Effector memory CD8-positive, alpha-beta T cell (primary cell): Measurements from ENCODE around the gene NCOA5.
A peak's percentile ranks its signal among the peaks of the same experiment; 100 is the strongest.

ENCODE experiments used
- ATAC-seq: fragments of 150-1000 bp; cut with Tn5 transposase; replicated peaks from 2 replicates; pipeline ENCODE4 v1.10.0; 2021; ENCODE audit warnings: mild to moderate bottlenecking, moderate library complexity
- DNase-seq, 3 experiments: peaks; one replicate each; pipeline ENCODE4 v3.0.0; 2021
- H3K27ac Mint-ChIP-seq, 2 donors: one replicate each; pipeline ENCODE4 v1.8.0; 2022; ENCODE audit warnings: mild to moderate bottlenecking in 2 of 2, mixed read lengths in 2 of 2, moderate library complexity in 2 of 2
- H3K27me3 Mint-ChIP-seq, 2 donors: one replicate each; pipeline ENCODE4 v1.8.0; 2022; ENCODE audit warnings: mixed read lengths in 2 of 2
- H3K36me3 Mint-ChIP-seq: one replicate; pipeline ENCODE4 v1.8.0; 2022; ENCODE audit warnings: mild to moderate bottlenecking, moderate library complexity, mixed read lengths; ENCODE audit not compliant: insufficient read depth
- H3K4me1 Mint-ChIP-seq, 2 donors: one replicate each; pipeline ENCODE4 v1.8.0; 2022; ENCODE audit warnings: low read depth in 2 of 2, mixed read lengths in 2 of 2
- H3K4me3 Mint-ChIP-seq, 2 donors: one replicate each; pipeline ENCODE4 v1.8.0; 2022; ENCODE audit warnings: mild to moderate bottlenecking in 2 of 2, mixed read lengths in 2 of 2, moderate library complexity in 2 of 2
- H3K9me3 Mint-ChIP-seq, 2 donors: one replicate each; pipeline ENCODE4 v1.8.0; 2022; ENCODE audit warnings: mixed read lengths in 2 of 2

NCOA5 gene

DNA sequence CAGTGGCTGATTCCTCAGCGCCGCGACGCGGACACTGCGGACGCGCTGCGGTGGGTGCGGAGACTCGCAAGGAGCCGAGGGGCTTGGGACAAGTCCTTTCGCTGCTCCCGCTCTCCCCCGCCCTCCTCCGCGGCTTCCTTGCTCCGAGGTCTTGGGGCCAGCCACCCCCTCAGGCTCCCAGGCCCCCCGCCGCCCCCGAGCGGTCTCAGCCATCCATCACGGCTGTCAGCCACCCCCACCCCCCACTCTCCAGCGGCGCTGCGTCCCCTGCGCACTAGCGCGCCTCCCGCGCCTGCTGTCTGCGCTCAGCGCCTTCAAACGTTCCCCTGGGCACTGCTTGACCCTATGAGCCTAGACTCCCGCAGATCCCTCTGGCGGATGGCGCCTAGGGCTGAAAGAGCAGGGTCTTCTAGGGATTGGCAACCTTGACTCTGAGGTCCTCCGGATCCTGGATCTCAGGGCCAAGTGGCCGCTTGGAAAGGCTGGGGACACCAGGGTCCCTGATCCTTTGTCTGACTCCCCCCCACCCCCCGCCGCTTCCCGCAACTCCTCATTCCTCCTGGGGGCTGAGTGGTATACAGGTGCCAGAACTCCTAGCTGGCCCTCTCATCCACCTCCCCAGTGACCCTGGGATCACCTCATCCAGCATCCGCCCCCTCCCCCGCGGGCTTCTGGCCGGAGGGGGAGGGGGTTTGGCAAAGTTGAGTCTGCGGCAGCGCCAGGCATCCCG is 59.3 kb downstream of the NCOA5 start:
- H3K4me1 Mint-ChIP-seq = peaks cover 0 to 2% of the 10 kb centered on the region in 2 donors

DNA sequence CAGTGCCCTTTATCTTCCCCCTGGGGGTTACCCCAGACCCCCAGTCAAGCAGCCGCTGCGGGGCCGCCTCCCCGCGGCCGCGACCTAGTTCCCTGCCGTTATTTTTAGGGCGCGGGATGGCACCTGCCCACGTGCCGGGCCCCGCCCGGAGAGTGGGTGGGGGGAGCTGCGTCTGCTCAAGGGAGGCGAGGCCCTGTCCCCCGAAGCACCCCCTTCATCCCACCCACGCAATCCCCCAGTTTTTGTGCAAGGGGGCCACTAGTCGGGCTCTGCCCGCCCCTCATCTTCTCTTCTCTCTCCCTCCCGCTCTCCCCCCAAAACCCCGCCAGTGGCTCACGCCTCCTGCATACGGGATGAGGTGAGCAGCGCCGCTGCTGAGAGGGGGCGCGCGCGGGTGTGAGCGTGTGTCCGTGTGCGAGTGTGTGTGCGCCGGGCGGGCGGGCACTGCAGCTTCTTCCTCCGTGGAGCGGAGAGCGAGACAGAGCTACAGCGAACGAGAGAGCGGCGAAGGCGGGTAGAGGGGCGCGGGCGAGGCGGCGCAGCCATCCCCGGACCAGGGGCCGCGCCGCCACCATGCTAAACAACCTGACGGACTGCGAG is 60.9 kb downstream of the NCOA5 start, which contains the start of gene SLC12A5:
Gene SLC12A5, plus strand, starts transcription at position 444 of the 600 bp plus-strand sequence. Its CDS starts 130 bp downstream, at position 574.
- ATAC-seq (no peak), DNase-seq (no peak)
- H3K27me3 Mint-ChIP-seq = peaks cover 82 to 96% of the 10 kb centered on the region in 2 donors
- no peaks in the 10 kb centered on the region for H3K9me3 Mint-ChIP-seq
- H3K4me1 Mint-ChIP-seq = peaks cover 0 to 2% of the 10 kb centered on the region in 2 donors
- H3K4me3 Mint-ChIP-seq = no peak within 1 kb of the TSS
- H3K27ac Mint-ChIP-seq = no peak within 1 kb of the TSS
- peaks cover 4% of the 10 kb centered on the region for H3K36me3 Mint-ChIP-seq

More for the DNA sequence above, 59.3 kb downstream of the NCOA5 start:
- H3K4me3 Mint-ChIP-seq = no peak overlapping the region
- peaks cover 80 to 96% of the 10 kb centered on the region in 2 donors for H3K27me3 Mint-ChIP-seq
- ATAC-seq (no peak), DNase-seq (no peak)
- no peak overlapping the region for H3K27ac Mint-ChIP-seq
- no peaks in the 10 kb centered on the region for H3K9me3 Mint-ChIP-seq
- H3K36me3 Mint-ChIP-seq = peaks cover 4% of the 10 kb centered on the region

DNA sequence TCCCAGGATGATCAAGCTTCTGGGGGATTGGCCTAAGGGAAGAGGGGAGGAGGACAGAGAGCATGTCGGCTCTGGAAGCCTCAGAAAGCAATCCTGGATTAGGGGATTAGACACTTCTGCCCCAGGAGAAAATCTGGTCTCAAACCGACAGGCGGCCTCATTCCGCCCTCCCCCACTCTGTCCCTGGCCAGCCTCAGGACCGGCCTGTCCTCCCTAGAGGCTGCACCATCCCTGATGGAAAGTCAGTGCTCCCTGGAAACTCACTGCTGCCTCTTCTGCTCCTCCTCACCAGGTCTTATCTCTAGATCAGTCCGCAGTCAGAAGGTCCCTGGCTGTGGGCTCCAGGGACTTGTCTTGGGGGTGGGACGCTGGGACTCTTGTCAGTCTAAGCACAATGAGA is 61.7 kb downstream of the NCOA5 start:
- no peak for ATAC-seq
- Mint-ChIP-seq H3K27ac (no peak overlapping the region), H3K36me3 (peaks cover 4% of the 10 kb centered on the region), H3K4me1 (peaks cover 6 to 7% of the 10 kb centered on the region in 2 donors), H3K4me3 (no peak overlapping the region), H3K27me3 (peaks cover 82 to 96% of the 10 kb centered on the region in 2 donors), H3K9me3 (no peaks in the 10 kb centered on the region)
- DNase-seq = no peak

DNA sequence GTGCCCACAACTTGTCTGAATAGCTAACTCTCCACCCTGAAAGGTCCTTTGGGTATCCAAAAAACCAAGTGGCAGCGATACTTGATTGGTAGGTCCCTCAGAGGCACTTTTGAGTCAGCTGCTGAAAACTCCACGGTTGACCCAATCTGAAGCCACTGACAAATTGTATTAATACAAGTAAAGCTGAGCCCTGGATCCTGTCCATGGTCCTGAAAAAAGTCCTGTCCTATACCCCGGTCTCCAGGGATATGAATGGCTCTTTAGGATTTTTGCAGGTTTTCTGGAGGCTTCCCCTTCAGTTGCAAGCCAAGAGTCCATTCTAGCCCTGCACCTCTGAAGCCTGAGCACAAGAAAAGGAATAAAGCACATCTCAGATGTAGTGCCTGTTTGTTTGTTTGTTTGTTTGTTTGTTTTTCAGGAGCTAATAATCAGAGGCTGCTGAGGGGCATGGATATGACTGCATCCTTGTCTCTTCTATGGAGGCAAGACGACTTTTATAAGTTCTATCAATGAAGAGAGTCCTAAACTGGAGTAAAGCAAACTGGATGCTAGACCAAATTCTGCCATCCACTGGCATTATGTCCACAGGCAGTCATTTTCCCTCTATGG is 62.4 kb downstream of the NCOA5 start:
- peaks cover 4% of the 10 kb centered on the region for H3K36me3 Mint-ChIP-seq
- no peak for ATAC-seq

DNA sequence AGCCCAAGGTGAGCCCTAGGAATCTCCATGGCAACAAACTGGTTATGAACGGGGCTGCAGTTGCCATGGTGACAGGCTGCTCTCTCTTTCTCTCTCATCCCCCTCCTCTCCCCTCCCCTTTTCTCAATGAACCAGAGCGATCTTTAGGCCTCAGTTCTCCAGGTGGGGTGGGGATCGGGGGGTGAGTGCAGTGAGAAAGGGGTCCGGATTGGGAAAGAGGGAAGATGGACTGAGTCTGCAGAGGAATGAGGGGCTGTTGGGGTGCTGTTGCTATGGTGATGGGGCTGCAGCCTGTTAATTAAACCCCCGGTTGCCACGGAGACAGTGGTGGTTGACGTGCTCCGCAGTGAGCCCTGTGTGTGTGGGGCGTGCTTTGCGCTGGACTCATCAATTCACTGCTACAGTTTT is 64.4 kb downstream of the NCOA5 start:
- Mint-ChIP-seq H3K27me3 (peaks cover 70 to 96% of the 10 kb centered on the region in 2 donors), H3K27ac (no peak overlapping the region)
- ATAC-seq = no peak

More for the DNA sequence above, 62.4 kb downstream of the NCOA5 start:
- peaks cover 6 to 11% of the 10 kb centered on the region in 2 donors for H3K4me1 Mint-ChIP-seq
- H3K4me3 Mint-ChIP-seq = no peak overlapping the region
- peak in 2 of 3 experiments; percentile 26 to 39 for DNase-seq
- H3K27ac Mint-ChIP-seq = no peak overlapping the region
- peaks cover 75 to 96% of the 10 kb centered on the region in 2 donors for H3K27me3 Mint-ChIP-seq
- H3K9me3 Mint-ChIP-seq = no peaks in the 10 kb centered on the region

DNA sequence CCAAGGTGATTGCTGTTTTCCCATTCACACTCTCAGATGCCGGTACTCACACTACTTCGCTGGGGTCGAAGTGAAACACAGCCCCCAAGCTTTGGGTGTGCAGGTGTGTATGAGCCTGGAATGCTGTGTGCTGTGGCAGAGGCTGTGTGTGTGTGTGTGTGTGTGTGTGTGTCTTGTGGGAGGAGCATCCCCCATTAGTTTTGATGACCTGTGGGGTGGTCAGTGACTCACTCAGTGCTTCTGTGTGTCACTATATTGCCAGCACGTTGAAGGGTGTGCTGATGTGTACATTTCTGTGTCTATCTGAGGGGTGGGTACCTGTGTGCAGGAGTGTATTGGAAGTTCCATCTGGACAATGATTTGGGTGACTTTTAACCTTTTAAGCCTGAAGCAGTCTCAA is 65.8 kb downstream of the NCOA5 start:
- Mint-ChIP-seq H3K27ac (no peak overlapping the region), H3K4me1 (peaks cover 10 to 17% of the 10 kb centered on the region in 2 donors), H3K9me3 (no peaks in the 10 kb centered on the region), H3K36me3 (no peaks in the 10 kb centered on the region), H3K4me3 (peak overlapping the region in 1 of 2 donors; percentile 77), H3K27me3 (peaks cover 58 to 90% of the 10 kb centered on the region in 2 donors)
- DNase-seq (no peak), ATAC-seq (no peak)

More for the DNA sequence above, 64.4 kb downstream of the NCOA5 start:
- H3K4me3 Mint-ChIP-seq = no peak overlapping the region
- H3K9me3 Mint-ChIP-seq = no peaks in the 10 kb centered on the region
- DNase-seq = no peak
- peaks cover 4% of the 10 kb centered on the region for H3K36me3 Mint-ChIP-seq
- H3K4me1 Mint-ChIP-seq = peaks cover 10 to 17% of the 10 kb centered on the region in 2 donors

DNA sequence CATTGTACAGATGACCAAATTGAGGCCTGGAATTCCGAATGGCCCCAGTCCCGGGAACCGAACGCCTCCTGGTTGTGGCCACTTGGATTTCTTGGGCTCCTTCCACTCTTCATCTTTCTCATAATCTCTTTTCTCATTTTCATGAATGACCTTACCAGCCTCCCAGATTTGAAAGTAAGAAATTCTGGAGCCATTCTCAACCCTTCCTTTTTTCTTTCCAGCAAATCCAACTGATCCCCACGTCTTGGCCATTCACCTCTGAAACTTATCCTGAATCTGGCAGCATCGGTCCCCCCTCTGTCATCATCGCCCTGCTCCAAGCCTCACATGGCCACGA is 66.6 kb downstream of the NCOA5 start:
- H3K27ac Mint-ChIP-seq = no peak overlapping the region
- H3K4me1 Mint-ChIP-seq = peaks cover 10 to 15% of the 10 kb centered on the region in 2 donors
- ATAC-seq (no peak), DNase-seq (no peak)
- no peaks in the 10 kb centered on the region for H3K36me3 Mint-ChIP-seq
- peaks cover 62 to 90% of the 10 kb centered on the region in 2 donors for H3K27me3 Mint-ChIP-seq
- no peaks in the 10 kb centered on the region for H3K9me3 Mint-ChIP-seq
- peak overlapping the region; percentile 17 to 77 for H3K4me3 Mint-ChIP-seq

DNA sequence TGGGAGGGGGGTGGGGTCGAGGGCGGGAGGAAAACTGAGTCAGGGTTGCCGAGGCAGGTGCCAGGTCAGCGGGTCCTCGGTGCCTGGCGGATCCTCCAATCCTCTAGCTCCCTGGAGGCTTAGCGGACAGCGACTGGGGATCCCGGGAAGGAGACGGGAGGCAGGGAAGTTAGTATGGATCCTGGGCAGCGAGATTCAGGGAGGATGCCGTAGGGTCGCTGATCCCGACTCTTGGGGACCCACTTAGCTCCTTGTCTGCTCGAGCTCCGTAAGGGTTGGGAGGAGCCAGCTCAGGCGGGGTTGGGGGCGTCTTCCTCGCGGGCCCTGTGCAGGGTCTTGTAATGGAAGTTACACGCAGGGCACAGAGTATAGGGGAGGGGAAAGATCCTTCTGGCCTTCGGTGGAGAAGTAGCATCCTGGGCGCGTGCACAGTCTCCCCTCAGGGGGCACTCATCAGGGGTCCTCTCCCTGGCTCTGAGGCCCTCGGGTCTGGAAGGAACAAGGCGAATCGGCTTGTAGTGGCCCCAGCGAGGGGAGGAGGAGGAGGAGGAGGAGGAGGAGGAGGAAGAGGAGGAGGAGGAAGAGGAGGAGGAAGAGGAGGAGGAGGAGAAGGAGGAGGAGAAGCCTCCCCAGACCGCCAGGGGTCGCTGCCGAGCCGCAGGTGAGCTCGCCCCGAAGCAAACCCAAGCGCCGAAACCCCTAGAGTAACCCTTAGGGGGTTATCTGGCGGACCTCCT is 67.2 kb downstream of the NCOA5 start:
- Mint-ChIP-seq H3K9me3 (no peaks in the 10 kb centered on the region), H3K4me3 (peak overlapping the region; percentile 68 to 77), H3K27me3 (peaks cover 61 to 90% of the 10 kb centered on the region in 2 donors), H3K36me3 (no peaks in the 10 kb centered on the region), H3K27ac (no peak overlapping the region), H3K4me1 (peaks cover 10 to 15% of the 10 kb centered on the region in 2 donors)
- DNase-seq = peak; percentile 69 to 74 (median 71)
- peak; percentile 65 for ATAC-seq

DNA sequence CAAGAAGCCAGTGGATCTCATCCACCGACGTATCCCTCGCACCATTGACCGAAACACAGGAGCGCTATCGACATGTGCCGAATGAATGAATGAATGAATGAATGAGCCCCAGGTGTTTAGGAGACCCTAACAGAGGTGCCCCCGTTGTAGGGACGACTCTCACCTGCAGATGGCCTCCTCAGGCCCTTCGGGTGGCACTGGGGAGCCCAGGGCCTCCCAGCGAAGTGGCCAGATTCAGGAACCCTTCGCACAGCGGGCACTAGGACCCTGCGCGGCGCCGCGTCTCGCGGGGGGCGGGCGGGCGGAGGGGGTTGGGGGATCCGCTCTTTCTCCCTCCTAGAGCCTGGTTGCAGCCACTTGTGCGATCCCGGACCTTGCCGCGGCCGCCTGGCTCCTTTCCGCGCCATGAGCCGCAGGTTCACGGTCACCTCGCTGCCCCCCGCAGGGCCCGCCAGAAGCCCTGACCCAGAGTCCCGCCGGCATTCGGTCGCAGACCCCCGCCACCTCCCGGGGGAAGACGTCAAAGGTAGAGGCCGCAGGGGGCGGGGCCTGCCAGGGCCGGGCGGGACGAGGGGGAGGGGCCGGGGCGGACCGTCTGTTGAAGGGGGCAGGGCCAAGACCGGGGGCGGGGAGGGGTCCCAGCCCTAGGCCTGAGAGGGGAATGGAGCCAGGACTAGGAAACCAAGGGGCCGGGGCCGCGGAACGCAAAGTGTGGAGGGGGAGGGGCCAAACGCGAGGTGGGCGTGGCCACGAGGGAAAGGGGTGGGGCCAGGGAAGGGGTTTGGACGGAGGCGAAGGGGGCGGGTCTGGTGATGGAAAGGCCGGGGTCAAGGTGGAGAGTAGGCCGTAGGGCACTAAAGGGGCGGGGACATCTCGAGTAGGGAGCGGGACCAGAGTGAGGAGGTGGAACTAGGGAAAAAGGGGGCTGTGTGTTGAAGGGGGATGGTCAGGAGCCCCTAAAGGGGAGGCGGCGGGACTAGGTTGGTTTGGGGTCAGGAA is 68.1 kb downstream of the NCOA5 start:
- peak in 1 of 3 experiments; percentile 22 for DNase-seq
- Mint-ChIP-seq H3K4me3 (peak overlapping the region; percentile 68 to 77), H3K9me3 (no peaks in the 10 kb centered on the region), H3K27me3 (peaks cover 56 to 83% of the 10 kb centered on the region in 2 donors), H3K4me1 (peaks cover 10 to 15% of the 10 kb centered on the region in 2 donors), H3K27ac (no peak overlapping the region), H3K36me3 (no peaks in the 10 kb centered on the region)
- ATAC-seq = peak; percentile 51

DNA sequence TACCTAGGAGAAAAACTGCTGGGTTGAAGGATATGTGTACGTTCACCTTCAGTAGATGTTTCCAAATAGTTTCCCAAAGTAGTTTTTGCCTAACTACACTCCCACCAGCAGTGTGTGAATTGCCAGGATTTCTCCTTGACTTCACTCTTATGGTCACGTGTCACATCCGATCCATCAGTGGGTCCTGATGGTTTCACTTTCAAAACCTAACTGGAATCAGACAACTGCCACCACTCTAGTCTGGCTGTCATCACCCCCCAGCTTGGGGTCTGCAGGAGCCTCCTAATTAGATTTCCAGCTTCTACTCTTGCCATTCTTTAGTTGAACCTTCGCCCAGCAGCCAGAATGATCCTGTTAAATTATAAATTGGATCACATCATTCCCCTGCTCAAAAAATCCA is 69.2 kb downstream of the NCOA5 start:
- H3K4me3 Mint-ChIP-seq = peak overlapping the region; percentile 68 to 77
- ATAC-seq (no peak), DNase-seq (no peak)
- peak overlapping the region in 1 of 2 donors; percentile 0 for H3K27ac Mint-ChIP-seq
- no peaks in the 10 kb centered on the region for H3K36me3 Mint-ChIP-seq
- no peaks in the 10 kb centered on the region for H3K9me3 Mint-ChIP-seq
- H3K4me1 Mint-ChIP-seq = peaks cover 10 to 15% of the 10 kb centered on the region in 2 donors
- peaks cover 48 to 80% of the 10 kb centered on the region in 2 donors for H3K27me3 Mint-ChIP-seq

DNA sequence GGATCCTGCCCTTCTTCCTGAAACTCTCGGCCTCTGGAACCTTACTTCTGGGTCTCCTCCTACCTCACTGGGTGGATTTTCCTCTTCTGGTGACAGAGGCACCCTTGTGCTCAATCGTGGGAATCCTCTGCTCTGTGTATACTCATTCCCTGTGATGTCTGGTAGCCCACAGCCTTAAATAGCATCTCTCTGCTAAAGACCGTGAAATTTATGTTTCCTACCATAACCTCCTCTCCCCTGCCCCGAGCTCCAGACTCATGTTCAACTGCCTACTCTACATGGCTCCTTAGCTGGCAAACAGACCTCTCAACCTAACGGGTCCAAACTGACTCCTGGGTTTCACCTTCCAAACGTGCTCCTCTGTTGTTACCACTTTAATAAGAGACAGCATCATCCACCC is 71.2 kb downstream of the NCOA5 start:
- no peaks in the 10 kb centered on the region for H3K9me3 Mint-ChIP-seq
- H3K4me3 Mint-ChIP-seq = no peak overlapping the region
- no peaks in the 10 kb centered on the region for H3K36me3 Mint-ChIP-seq
- no peak overlapping the region for H3K27ac Mint-ChIP-seq
- no peak for DNase-seq
- H3K4me1 Mint-ChIP-seq = peaks cover 17 to 29% of the 10 kb centered on the region in 2 donors
- peaks cover 40 to 80% of the 10 kb centered on the region in 2 donors for H3K27me3 Mint-ChIP-seq
- no peak for ATAC-seq

DNA sequence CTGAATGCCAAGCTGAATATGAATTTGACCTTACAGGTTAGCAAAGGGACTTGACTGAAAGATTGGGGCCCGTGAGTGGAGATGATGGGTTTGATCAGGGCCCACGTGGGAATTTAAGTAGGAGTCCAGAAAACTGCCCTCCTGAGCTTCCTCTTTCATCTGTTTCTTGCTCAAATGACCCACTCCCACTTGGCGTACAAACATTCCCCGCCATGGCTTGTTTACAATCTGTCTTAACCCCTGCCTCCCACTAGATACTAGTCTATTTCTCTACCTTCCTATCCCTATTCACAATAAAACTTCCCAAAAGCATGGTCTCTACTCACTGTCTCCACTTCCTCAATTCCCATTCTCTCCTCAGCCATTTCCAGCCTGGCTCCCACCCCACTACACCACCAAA is 71.7 kb downstream of the NCOA5 start:
- Mint-ChIP-seq H3K4me1 (peaks cover 12 to 25% of the 10 kb centered on the region in 2 donors), H3K27me3 (peaks cover 36 to 80% of the 10 kb centered on the region in 2 donors), H3K9me3 (no peaks in the 10 kb centered on the region), H3K27ac (no peak overlapping the region), H3K36me3 (peaks cover 2% of the 10 kb centered on the region), H3K4me3 (no peak overlapping the region)
- ATAC-seq (no peak), DNase-seq (no peak)
